Right lung (tissue), 5 donors: Measurements from ENCODE around the gene ATP6V1C2. TPM values are rescaled to one million over a fixed set of nuclear protein-coding genes. Genes with fewer than 3 reads are reported as not detected.

ENCODE experiments used
- DNase-seq, 2 donors: peaks; one replicate each; pipeline ENCODE4 v3.0.0-alpha.2; 2013
- polyA plus RNA-seq, 5 donors: library from polyadenylated mRNA; unstranded; fragments of 120-200 nt; gene quantifications; one replicate each; pipeline versions ENCODE4 v1.2.1 to v1.2.3, GENCODE V29; 2013; ENCODE audit warnings: inconsistent platforms in 1 of 5, low replicate concordance in 1 of 5; ENCODE audit not compliant: insufficient read length in 5 of 5, insufficient read depth in 1 of 5

The ATP6V1C2 gene
- polyA plus RNA-seq, 5 donors = 2.5 to 3.5 (median 2.9) TPM

DNA sequence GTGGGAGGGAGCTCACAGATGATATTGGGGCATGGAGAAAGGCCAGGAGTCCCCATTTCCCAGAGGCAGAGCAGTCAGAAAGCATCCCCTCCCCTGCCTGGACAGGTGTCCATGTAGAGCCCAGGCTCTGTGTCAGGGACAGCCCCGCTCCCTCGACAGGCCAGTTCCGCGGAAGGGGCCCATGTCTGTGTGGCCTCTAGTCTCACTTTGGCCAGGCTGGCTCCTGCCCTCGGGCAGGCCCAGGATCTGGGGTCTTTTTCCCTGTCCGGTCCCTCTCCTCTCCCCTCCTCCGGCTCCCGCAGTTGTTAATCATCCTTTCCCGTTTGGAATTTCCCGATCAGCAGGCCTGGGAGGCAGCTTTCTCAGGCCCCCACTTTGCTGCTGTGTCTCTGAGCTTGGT lies 111.6 kb downstream of the ATP6V1C2 start:
- no peak for DNase-seq

DNA sequence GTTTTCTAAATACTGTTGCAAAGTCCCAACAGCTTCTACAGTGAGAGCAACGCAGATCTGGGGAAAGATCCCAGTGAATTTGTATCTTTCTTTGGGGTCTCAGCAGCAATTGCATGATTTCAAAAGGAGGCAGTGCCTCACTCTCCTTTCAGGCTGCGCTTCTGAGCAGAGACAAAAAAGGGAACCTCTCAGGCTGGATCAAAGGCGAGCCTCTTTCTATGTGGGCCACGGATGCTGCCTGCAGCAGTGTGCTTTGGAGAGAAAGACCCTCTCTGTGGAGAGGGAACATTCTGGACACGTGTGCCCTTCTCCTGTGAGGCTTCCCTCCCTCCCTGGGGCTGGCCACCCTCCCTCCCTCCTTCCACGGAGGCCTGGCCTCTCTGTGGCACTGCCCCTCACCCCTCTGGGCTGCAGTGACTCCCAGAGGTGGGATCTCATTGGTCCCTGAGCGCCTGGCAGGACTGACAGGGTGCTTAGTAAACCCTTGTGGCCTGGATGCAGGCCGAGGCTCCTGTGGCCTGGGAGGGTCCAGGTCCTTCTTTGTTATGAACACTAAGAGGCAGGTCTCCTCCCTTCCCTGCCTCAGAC lies 112.7 kb downstream of the ATP6V1C2 start:
- DNase-seq = no peak

Other genes with a start within 250 kb of the ATP6V1C2 start
- gene NOL10, start 31.7 kb upstream of the ATP6V1C2 start, polyA plus RNA-seq = 10 to 100 TPM; 22.0 to 29.2 (median 26.9) TPM
- gene PDIA6, start 91.2 kb downstream of the ATP6V1C2 start, polyA plus RNA-seq = 100 to 1,000 TPM; 264 to 305 (median 279) TPM
- 1 to 10 TPM; 1.0 to 2.9 (median 1.3) TPM for gene KCNF1, start 190.3 kb downstream of the ATP6V1C2 start, polyA plus RNA-seq